Sigmoid colon (tissue), 7 donors: Measurements from ENCODE around the gene SNRNP48. TPM values are rescaled to one million over a fixed set of nuclear protein-coding genes. Genes with fewer than 3 reads are reported as not detected.

Experiments
- DNase-seq: peaks from one replicate; pipeline ENCODE4 v3.0.0-alpha.2; 2019
- H3K27ac ChIP-seq, 4 donors: fragments of 200-600 bp; sonication (generic); one replicate each; pipeline ENCODE4 v1.5.1; 2016 to 2019; ENCODE audit warnings: mild to moderate bottlenecking in 1 of 4
- H3K27me3 ChIP-seq, 3 donors: fragments of 200-600 bp; sonication (generic); one replicate each; pipeline ENCODE4 v1.5.1; 2019; ENCODE audit warnings: mild to moderate bottlenecking in 1 of 3
- H3K36me3 ChIP-seq, 4 donors: fragments of 200-600 bp; sonication (generic); one replicate each; pipeline ENCODE4 v1.5.1; 2016 to 2019
- H3K4me1 ChIP-seq, 4 donors: fragments of 200-600 bp; sonication (generic); one replicate each; pipeline ENCODE4 v1.5.1; 2017 to 2019
- H3K4me3 ChIP-seq, 4 donors: fragments of 200-600 bp; sonication (generic); one replicate each; pipeline ENCODE4 v1.5.1; 2017 to 2019; ENCODE audit warnings: mild to moderate bottlenecking in 2 of 4, moderate library complexity in 1 of 4
- H3K9me3 ChIP-seq, 4 donors: fragments of 200-600 bp in 3 of 4; sonication (generic) in 3 of 4; one replicate each; pipeline versions ENCODE4 v1.5.1 to v1.6.1; 2013 to 2019
- CTCF ChIP-seq, 4 experiments: fragments of 450-650 bp in 3 of 4; fragments of 200-600 bp in 1 of 4; IDR thresholded peaks; one replicate each; pipeline ENCODE4 v1.5.1; 2016 to 2019; ENCODE audit warnings: antibody characterized with exemption in 4 of 4, mild to moderate bottlenecking in 3 of 4, moderate library complexity in 2 of 4
- EP300 ChIP-seq, 4 donors: sonication (generic); formaldehyde crosslinking; IDR thresholded peaks; one replicate each; pipeline ENCODE4 v1.6.1; 2017; ENCODE audit warnings: antibody characterized with exemption in 4 of 4
- POLR2A ChIP-seq, 2 donors: fragments of 450-650 bp; IDR thresholded peaks; one replicate each; pipeline ENCODE4 v1.6.1; 2016; ENCODE audit warnings: antibody characterized with exemption in 2 of 2, mild to moderate bottlenecking in 2 of 2, moderate library complexity in 2 of 2
- POLR2AphosphoS5 ChIP-seq, 4 donors: sonication (generic); formaldehyde crosslinking; IDR thresholded peaks; one replicate each; pipeline ENCODE4 v1.6.1; 2017; ENCODE audit warnings: antibody characterized with exemption in 4 of 4
- WGBS, 2 donors: extraction: QIAGEN DNeasy Blood & Tissue Kit; methylation state at CpG; one replicate each; pipeline ENCODE4 v1.1.7; 2013; 5-methylcytosine and 5-hydroxymethylcytosine counted together
- intact Hi-C: fragments of 100-400 bp; cut with DNase I; formaldehyde crosslinking; loops from one replicate; pipeline ENCODE4 v1.15.1; 2023
- polyA plus RNA-seq, 3 donors: library from polyadenylated mRNA; stranded (reverse); fragments of 200-250 nt; gene quantifications; one replicate each; pipeline ENCODE4 v1.2.3, GENCODE V29; 2013
- total RNA-seq, 4 donors: library from RNA; depleted of rRNA; stranded (reverse); fragments of >200 nt; gene quantifications; one replicate each; pipeline ENCODE4 v1.1.0, GENCODE V29; 2016
- donor health status: healthy with polysubstance abuse.
- donor health status: Bipolar disorder and iron deficiency.
- donor health status: healthy.

Gene SNRNP48
- total and polyA plus RNA-seq, 7 donors, result 7.8 to 18.6 (median 12.5) TPM

DNA sequence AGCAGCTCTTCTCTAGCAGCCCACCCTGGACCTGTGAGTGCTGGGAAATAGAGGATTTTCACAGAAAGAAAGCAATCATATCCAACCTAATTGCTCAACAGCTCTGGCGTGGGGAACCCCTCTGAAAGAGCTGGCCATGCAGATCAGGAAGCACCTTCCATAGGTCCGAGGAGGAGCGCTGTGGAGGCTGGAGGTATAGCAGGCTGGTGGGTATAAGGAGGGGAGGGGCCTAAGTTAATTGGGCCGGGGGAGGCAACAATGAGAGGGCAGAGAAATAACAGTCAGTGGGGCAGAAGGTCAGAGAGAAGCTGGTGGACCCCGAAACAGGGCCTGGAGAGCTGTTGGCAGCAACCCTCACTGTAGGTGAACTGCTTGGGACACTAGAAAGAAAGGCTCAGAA lies 40.8 kb downstream of the SNRNP48 start:
- TF ChIP-seq POLR2AphosphoS5 (IDR thresholded peaks at IDR 0.05) (no peak), EP300 (IDR thresholded peaks at IDR 0.05) (no peak), CTCF (IDR thresholded peaks at IDR 0.05) (no peak), POLR2A (IDR thresholded peaks at IDR 0.05) (no peak)
- H3K36me3 ChIP-seq, result no peaks in the 10 kb centered on the region
- H3K4me1 ChIP-seq, result no peaks in the 10 kb centered on the region
- no peak overlapping the region for H3K27ac ChIP-seq
- intact Hi-C loops, result no loop called here
- no peaks in the 10 kb centered on the region for H3K27me3 ChIP-seq
- no peak overlapping the region for H3K4me3 ChIP-seq
- no peaks in the 10 kb centered on the region for H3K9me3 ChIP-seq
- no peak for DNase-seq
- WGBS, 2 donors, result 83 to 88% methylated on average over 5 of the region's 5 CpGs

DNA sequence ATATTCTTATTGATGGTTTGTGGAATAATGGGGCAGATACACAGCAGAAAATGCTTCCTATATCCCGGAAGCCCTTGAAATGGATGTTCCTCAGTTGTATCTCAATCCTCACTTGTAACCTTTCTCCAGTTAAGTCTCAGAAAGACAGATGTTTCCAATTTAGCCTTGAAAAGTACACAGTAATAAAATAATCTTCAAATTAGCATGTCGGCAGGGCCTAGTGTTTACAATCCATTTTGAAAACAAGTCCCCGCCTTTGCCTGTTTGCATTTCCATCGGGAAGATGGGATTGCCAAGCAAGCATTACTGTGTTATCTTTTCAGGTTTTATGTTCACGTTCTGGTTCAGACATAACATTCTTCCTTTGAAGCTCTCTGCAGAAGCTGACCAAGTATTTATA lies 41.5 kb downstream of the SNRNP48 start:
- WGBS, 2 donors, result 10 to 58% methylated on average over 5 of the region's 5 CpGs
- DNase-seq, result no peak
- TF ChIP-seq EP300 (IDR thresholded peaks at IDR 0.05) (no peak), POLR2A (IDR thresholded peaks at IDR 0.05) (no peak), CTCF (IDR thresholded peaks at IDR 0.05) (no peak), POLR2AphosphoS5 (IDR thresholded peaks at IDR 0.05) (no peak)
- H3K36me3 ChIP-seq, result no peaks in the 10 kb centered on the region
- H3K27ac ChIP-seq, result no peak overlapping the region
- no peaks in the 10 kb centered on the region for H3K27me3 ChIP-seq
- H3K4me1 ChIP-seq, result no peaks in the 10 kb centered on the region
- no peaks in the 10 kb centered on the region for H3K9me3 ChIP-seq
- intact Hi-C loops, result no loop called here
- no peak overlapping the region for H3K4me3 ChIP-seq

DNA sequence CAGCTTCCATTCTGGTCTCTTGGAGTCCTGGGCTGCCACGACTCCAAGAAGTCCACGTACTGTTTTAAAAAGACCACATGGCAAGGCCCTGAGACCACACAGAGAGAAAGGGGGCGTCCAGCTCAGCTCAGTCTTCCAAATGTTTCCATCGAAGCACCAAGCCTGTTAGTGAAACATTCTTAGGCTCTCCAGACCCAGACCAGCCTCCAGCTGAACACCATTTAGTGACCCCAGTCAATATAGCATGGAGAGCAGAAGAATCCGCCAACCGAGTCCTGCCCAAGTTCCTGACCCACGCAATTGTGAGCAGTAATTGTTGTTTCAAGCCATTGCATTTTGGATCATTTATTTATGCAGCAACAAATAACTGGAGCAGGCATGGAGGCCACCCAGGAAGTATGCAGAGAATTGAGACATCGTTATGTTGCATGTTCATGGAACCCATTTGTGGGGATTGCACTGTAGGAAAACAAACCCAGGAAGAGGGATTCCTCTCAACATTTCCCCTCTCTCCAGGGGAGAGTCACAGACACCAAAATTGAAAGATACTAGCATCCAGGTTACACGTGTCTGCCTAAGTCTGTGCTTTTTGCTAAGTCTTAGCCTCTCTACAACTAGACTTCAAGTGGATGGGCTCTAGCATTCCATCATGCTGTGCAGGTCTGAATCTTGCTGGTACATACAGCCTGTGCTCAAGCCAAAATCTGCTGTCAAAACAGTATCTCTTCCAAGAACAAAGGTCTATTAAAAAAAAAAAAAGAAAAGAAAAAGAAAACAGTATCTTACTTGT lies 42.7 kb downstream of the SNRNP48 start:
- H3K27ac ChIP-seq, result no peak overlapping the region
- DNase-seq, result no peak
- no peaks in the 10 kb centered on the region for H3K9me3 ChIP-seq
- no peaks in the 10 kb centered on the region for H3K36me3 ChIP-seq
- TF ChIP-seq CTCF (IDR thresholded peaks at IDR 0.05), result no peak
- TF ChIP-seq EP300 (IDR thresholded peaks at IDR 0.05), result no peak
- TF ChIP-seq POLR2A (IDR thresholded peaks at IDR 0.05), result no peak
- no peak for TF ChIP-seq POLR2AphosphoS5 (IDR thresholded peaks at IDR 0.05)
- no peaks in the 10 kb centered on the region for H3K4me1 ChIP-seq
- intact Hi-C loops, result no loop called here
- H3K27me3 ChIP-seq, result no peaks in the 10 kb centered on the region
- 80 to 86% methylated on average over 9 of the region's 9 CpGs for WGBS, 2 donors
- no peak overlapping the region for H3K4me3 ChIP-seq

DNA sequence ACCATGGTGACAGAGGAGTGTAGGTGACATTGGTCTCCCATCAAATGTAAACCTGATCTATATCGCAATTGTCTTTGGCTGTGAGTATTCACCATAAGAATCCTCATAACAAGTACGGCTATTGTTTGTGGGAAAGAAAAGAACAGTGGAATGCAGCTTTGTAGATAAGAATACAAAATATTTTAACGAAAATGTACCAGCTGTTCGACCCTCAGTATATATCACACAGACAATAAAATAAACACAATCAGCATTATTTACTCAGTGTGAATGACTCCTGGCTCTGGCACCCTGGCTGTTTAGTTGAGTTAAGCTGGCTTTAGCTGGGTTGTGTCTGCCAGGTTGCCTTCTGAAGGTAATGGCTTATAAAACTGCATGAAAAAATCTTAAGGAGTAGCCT lies 43.4 kb downstream of the SNRNP48 start:
- intact Hi-C loops, result no loop called here
- H3K27me3 ChIP-seq, result no peaks in the 10 kb centered on the region
- H3K27ac ChIP-seq, result no peak overlapping the region
- no peaks in the 10 kb centered on the region for H3K9me3 ChIP-seq
- TF ChIP-seq POLR2AphosphoS5 (IDR thresholded peaks at IDR 0.05) (no peak), POLR2A (IDR thresholded peaks at IDR 0.05) (no peak), EP300 (IDR thresholded peaks at IDR 0.05) (no peak), CTCF (IDR thresholded peaks at IDR 0.05) (no peak)
- H3K4me1 ChIP-seq, result no peaks in the 10 kb centered on the region
- 19 to 58% methylated on average over 4 of the region's 4 CpGs for WGBS, 2 donors
- H3K36me3 ChIP-seq, result no peaks in the 10 kb centered on the region
- DNase-seq, result no peak
- no peak overlapping the region for H3K4me3 ChIP-seq

GRCh38 chr6:7636151-7636550 lies 46.2 kb downstream of the SNRNP48 start:
- intact Hi-C loops, result no loop called here
- no peaks in the 10 kb centered on the region for H3K27me3 ChIP-seq
- no peaks in the 10 kb centered on the region for H3K4me1 ChIP-seq
- H3K27ac ChIP-seq, result no peak overlapping the region
- no peaks in the 10 kb centered on the region for H3K36me3 ChIP-seq
- 87 to 90% methylated on average over 1 of the region's 1 CpG for WGBS, 2 donors
- TF ChIP-seq POLR2AphosphoS5 (IDR thresholded peaks at IDR 0.05) (no peak), POLR2A (IDR thresholded peaks at IDR 0.05) (no peak), CTCF (IDR thresholded peaks at IDR 0.05) (no peak), EP300 (IDR thresholded peaks at IDR 0.05) (no peak)
- H3K4me3 ChIP-seq, result no peak overlapping the region
- H3K9me3 ChIP-seq, result no peaks in the 10 kb centered on the region
- no peak for DNase-seq
